GM19025 (cell line): ENCODE results near the gene RBMS3.

Source experiments
- ATAC-seq: cut with Tn5 transposase; IDR thresholded peaks from one replicate; pipeline ENCODE4 v1.9.1; 2021; ENCODE audit warnings: mild to moderate bottlenecking, low read depth, moderate library complexity; ENCODE audit not compliant: unreplicated experiment

The RBMS3 gene

GRCh38 chr3:29426302-29427226 lies 145.7 kb downstream of the RBMS3 start:
- ATAC-seq = no peak

- no peak for ATAC-seq
Observed at GRCh38 chr3:29427266-29428103, 146.6 kb downstream of the RBMS3 start.

GRCh38 chr3:29429055-29429679 lies 148.3 kb downstream of the RBMS3 start:
- ATAC-seq = no peak

DNA sequence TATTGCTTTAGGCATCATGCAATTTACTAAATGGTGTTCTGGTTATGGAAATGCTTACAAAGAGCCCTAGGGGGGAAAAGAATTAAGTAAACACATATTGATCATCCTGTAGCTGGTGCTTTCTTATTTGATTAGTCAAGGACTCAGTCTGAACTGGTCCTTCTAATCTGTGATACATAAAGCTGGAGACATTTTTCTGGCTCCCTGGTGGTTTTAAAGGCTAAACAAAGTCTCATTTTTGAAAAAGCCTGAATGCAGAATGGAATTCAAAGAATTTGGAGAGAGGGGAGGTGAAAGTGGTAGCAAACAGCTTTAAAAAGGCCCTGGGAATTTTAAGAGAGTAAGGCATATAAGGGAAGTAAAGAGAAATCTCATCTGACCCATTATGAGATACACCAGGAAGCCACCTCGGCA lies 149.7 kb downstream of the RBMS3 start:
- no peak for ATAC-seq

DNA sequence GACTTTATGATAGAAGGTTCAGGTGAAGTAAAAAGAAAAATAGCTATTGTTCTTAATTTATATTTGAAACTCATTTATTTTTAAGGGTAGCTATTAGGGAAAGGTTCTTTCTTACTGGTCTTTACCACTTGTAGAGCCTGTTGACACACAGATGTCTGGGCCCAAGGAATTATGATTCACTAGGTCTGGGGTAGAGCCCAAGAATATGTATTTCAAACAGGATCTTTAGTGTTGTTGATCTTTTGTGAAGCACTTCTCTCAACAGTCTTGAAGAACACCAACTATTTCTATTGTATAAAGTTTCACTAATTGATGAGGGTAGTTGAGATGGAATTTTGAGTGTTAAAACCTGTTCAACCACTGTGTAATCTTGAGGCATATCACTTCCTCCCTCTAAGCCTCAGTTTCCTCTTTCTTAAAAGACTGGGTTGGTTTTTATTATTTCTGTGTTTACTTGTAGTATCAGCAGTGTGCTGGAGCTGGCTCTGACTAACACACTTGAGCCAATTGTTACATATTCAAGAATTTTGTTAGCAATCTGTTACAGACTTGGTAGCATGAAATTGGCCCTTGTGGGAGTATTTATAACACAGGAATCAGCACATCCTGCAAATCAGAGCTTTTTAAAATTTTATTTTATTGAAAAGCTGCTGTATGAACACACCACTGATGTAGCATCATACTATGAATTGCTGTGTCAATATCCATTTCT lies 155.9 kb downstream of the RBMS3 start:
- no peak for ATAC-seq

DNA sequence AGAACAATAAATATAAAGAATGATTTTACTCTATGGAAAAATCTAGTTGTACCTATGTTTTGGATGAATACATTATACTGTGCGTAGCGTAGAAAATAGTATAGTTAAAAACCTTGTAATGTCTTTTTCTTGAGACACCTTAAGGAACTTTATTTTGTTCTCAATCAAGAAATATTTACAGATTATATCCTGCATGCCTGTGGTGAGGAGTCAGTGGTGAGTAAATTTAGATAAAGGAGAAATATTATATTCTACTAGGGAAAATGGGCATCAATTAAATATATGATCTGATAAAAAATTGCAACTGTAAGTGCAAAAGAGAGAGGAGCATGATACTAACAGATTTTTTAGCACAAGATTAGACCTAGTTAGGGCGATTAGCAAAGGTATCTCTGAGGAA lies 157.7 kb downstream of the RBMS3 start:
- no peak for ATAC-seq

GRCh38 chr3:29440413-29441305 lies 159.8 kb downstream of the RBMS3 start:
- no peak for ATAC-seq

DNA sequence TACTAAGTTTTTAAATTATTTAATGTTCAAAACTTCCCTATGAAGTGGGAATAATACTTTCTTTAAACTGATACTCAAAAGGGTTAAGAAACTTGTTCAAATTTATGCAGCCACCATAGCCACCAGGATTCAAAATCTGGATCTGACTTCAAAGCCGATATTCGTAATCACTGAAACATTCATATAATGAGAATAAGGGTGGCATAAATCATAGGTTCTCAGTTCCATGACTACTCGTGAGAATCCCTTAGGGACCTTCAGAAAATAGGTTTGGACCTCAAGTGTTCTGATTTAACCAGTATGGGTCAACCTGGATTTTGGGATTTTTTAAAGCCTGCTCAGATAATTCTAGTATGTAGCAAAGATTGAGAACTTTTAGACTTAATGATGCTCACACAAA lies 160.6 kb downstream of the RBMS3 start:
- no peak for ATAC-seq

GRCh38 chr3:29447946-29448627 lies 167.2 kb downstream of the RBMS3 start:
- ATAC-seq = no peak

- no peak for ATAC-seq
Observed at GRCh38 chr3:29451920-29452319, 171.0 kb downstream of the RBMS3 start.

DNA sequence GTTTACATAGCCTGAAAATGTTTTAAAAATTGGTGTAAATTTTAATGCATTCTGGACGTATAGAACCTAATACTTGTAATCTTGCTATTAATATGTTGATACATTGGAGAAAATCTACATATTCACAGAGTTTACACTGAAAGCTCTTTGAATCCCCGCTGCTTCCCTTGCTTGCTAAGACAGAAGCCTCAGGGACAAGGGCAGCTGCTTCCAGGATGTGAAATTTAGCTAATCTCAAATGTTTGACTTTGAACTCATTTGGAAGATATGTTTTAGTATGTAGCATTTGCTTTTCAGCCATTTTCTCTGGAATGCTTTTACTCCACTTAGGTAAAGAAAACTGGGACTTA lies 172.0 kb downstream of the RBMS3 start:
- ATAC-seq = no peak

GRCh38 chr3:29453284-29454001 lies 172.6 kb downstream of the RBMS3 start:
- ATAC-seq = no peak

DNA sequence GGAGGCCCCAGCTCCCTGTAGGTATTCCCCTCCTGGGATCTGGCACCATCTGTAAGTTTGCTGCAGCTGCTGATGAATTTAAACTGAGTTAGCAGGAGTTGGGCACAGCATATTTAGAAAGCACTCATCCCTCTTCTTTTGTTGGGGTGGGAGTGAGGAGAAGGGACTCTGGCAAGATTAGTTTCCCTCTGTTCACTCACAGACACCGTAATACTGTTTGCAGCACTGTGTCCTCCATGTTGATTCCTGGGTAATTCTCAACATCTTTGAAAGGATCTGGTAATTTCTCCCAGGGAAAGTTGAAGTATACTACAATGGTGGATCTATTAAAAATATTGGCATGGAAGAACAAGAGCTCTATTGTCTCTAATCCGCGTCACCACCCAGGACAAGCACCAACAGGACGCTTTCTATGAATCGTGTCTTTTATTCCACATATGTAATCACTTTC lies 173.3 kb downstream of the RBMS3 start:
- no peak for ATAC-seq

DNA sequence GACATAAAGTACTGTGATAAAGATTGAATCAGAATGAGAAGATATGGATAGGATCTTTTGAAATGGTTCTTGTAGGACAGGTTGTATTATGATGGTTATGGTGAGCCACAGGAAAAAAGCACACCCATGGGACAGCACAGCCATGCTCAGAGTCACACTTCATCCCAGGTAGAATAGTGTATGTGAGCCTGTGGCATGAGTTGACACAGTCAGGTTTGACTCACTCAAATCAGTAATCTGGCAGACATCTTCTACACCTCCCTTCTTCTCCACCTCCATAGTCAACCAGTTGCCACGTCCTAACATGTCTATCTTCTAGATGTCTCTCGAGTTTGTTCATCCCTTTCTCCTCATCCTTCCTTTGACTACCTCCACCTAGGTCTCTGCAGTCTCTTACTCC lies 176.0 kb downstream of the RBMS3 start:
- ATAC-seq = no peak

DNA sequence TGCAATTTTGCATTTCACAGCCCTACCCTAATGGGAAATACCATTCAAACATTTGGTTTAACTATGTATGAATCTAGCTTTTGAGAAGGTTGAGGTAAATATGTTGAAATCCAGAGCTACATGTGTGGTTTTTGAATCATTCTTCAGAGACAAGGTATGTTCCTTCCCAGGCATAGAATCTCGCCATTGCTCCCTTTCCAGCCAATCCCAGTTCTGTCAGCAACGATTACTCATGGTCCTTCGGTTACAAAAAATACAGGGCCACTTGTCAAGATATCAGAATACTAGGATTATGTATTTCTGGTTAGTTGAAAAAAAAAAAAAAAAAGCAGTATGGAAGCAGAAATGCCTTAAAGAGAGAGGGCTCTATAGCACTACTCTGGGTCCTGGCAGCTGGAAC lies 182.4 kb downstream of the RBMS3 start:
- no peak for ATAC-seq

DNA sequence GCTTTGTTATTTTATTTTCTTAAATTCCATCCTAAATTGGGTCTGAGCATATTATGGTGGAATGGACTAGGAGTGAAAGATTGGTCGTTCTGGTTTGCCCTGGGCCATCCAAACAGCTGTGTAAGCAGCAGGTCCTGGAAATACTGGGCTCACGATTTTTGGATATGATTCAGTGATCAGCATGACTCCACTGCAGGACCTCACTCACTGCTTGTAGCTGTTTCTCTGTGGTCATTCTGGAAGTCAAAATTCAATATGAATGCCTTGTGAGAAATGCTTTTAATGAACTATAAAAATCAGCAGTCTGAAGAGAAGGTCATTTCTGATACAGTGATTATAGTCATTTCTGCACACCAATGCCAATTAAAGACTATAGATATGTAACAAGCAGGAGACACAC lies 185.0 kb downstream of the RBMS3 start:
- no peak for ATAC-seq

- ATAC-seq = no peak
Observed at GRCh38 chr3:29466442-29466841, 185.6 kb downstream of the RBMS3 start.

DNA sequence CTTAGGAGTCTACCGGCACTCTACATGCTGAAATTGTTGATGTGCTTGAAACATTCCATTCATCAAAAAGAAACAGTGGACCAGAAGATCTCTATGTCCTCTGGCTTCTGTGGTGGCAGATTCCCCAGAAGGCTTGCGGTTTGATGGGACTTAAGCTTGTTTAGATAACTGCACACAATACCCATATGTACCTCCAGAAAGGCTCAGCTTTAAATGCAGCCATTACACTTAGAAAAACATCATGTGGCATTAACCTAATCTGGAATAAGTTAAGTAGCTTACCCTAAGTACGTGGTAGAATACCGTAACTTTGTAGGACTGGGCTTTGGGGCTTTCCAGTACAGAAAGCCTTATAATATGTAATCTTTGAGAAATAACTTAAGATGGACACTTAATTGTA lies 187.3 kb downstream of the RBMS3 start:
- ATAC-seq = no peak
